ENCODE data around the gene MAGI1.

The MAGI1 gene

DNA sequence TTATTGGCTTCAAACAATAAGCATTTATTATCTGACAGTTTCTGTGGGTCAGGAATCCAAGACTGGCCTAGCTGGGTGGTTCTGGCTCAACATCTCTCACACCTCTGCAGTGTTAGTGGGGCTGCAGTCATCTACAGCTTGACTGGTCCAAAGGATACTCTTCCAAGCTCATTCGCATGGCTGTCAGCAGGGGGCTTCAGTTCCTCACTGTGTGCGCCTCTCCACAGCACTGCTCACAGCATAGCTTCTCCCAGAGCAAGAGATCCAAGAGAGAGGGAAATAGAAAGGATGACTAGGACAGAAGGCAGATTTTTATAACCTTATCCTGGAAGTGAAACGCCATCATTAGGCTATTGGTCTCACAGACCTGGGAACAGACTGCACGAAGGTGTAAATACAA lies 64.2 kb downstream of the MAGI1 start:
- no peak for ATAC-seq
- TF ChIP-seq, protein P1, sequence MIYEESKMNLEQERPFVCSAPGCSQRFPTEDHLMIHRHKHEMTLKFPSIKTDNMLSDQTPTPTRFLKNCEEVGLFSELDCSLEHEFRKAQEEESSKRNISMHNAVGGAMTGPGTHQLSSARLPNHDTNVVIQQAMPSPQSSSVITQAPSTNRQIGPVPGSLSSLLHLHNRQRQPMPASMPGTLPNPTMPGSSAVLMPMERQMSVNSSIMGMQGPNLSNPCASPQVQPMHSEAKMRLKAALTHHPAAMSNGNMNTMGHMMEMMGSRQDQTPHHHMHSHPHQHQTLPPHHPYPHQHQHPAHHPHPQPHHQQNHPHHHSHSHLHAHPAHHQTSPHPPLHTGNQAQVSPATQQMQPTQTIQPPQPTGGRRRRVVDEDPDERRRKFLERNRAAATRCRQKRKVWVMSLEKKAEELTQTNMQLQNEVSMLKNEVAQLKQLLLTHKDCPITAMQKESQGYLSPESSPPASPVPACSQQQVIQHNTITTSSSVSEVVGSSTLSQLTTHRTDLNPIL (CRISPR knock-in tag; IDR thresholded peaks at IDR 0.05; ENCODE audit: low read depth), result no peak

DNA sequence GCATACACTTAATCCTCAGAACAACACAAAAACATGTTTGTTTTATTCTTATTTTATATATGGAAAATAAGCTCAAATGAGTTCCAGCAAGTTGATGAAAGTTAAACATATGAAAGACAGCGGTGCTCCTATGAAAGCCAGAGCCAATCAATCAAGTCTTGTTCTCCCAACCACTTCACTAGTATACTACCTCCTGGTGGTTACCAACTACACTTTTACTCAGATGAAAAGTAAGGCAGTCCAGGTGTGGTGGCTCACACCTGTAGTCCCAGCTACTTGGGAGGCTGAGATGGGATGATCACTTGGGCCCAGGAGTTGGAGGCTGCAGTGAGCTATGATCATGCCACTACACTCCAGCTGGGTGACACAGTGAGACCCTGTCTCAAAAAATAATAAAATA lies 66.0 kb downstream of the MAGI1 start:
- no peak for ATAC-seq

DNA sequence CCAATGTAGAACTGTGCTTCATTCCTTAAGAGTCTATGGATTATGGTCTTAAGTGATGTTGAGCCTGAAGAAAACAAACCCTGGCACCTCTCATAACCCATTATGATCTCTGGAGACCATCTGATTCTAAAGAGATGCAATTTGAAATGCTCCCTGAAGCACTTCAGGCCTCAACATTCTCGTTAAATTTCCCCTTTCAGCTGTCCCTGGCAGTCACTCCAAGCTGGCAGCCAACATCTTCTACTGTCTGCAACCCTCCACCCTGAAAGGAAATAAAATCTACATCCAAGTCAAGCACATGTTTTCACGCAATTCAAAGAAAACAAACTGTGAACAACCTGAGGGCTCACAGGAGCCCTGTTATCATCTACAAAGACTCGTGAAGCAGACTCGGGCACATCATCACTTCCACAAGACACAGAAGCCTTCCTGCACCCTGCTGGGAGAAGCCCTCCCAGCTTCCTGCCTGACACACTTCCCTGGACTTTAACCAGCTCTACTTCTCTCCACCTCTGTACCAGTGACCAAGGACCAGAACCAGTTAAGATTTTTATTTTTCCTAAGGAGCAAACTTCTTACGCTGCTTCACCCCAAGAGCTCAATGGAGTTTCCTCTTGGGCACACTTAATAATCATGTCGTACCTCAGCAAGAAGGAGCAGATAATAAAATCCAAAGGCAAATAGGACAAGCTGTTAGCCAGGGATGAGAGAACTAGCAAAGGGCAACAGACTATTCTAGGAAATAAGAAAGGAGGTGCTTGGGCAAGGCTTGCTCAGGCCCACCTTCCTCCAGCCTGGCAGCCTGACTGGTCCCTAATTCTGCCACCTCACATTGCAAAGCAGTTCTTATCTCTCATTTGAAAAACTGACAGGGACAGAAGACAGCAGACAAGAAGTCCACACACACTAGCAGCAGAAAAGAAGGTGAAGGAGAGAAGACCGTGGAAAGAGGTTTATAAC lies 67.1 kb downstream of the MAGI1 start:
- no peak for ATAC-seq
- no peak for TF ChIP-seq SNAI2 (CRISPR knock-in tag; IDR thresholded peaks at IDR 0.05)
- TF ChIP-seq ZNF70 (CRISPR knock-in tag; IDR thresholded peaks at IDR 0.05), result no peak
- TF ChIP-seq ZFP30 (CRISPR knock-in tag; IDR thresholded peaks at IDR 0.05), result no peak
- no peak for TF ChIP-seq ISL1 (CRISPR knock-in tag; IDR thresholded peaks at IDR 0.05)
- no peak for TF ChIP-seq ARNTL (CRISPR knock-in tag; IDR thresholded peaks at IDR 0.05; ENCODE audit: borderline replicate concordance, low read depth)
- TF ChIP-seq, protein P2, sequence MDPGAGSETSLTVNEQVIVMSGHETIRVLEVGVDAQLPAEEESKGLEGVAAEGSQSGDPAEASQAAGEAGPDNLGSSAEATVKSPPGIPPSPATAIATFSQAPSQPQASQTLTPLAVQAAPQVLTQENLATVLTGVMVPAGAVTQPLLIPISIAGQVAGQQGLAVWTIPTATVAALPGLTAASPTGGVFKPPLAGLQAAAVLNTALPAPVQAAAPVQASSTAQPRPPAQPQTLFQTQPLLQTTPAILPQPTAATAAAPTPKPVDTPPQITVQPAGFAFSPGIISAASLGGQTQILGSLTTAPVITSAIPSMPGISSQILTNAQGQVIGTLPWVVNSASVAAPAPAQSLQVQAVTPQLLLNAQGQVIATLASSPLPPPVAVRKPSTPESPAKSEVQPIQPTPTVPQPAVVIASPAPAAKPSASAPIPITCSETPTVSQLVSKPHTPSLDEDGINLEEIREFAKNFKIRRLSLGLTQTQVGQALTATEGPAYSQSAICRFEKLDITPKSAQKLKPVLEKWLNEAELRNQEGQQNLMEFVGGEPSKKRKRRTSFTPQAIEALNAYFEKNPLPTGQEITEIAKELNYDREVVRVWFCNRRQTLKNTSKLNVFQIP (CRISPR knock-in tag; IDR thresholded peaks at IDR 0.05; ENCODE audit: borderline replicate concordance, low read depth), result no peak
- TF ChIP-seq RARB (CRISPR knock-in tag; IDR thresholded peaks at IDR 0.05), result no peak
- no peak for TF ChIP-seq ZNF8 (CRISPR knock-in tag; IDR thresholded peaks at IDR 0.05)
- no peak for TF ChIP-seq ZNF565 (CRISPR knock-in tag; conservative IDR thresholded peaks at IDR 0.05; ENCODE audit: low read depth)
- no peak for TF ChIP-seq TOX (CRISPR knock-in tag; IDR thresholded peaks at IDR 0.05; ENCODE audit: borderline replicate concordance)
- no peak for TF ChIP-seq ZC3H10 (CRISPR knock-in tag; IDR thresholded peaks at IDR 0.05)
- no peak for TF ChIP-seq OSR1 (CRISPR knock-in tag; IDR thresholded peaks at IDR 0.05)
- no peak for TF ChIP-seq PPARA (CRISPR knock-in tag; IDR thresholded peaks at IDR 0.05; ENCODE audit: borderline replicate concordance)
- TF ChIP-seq GLIS3 (CRISPR knock-in tag; IDR thresholded peaks at IDR 0.05), result no peak
- TF ChIP-seq, protein P3, sequence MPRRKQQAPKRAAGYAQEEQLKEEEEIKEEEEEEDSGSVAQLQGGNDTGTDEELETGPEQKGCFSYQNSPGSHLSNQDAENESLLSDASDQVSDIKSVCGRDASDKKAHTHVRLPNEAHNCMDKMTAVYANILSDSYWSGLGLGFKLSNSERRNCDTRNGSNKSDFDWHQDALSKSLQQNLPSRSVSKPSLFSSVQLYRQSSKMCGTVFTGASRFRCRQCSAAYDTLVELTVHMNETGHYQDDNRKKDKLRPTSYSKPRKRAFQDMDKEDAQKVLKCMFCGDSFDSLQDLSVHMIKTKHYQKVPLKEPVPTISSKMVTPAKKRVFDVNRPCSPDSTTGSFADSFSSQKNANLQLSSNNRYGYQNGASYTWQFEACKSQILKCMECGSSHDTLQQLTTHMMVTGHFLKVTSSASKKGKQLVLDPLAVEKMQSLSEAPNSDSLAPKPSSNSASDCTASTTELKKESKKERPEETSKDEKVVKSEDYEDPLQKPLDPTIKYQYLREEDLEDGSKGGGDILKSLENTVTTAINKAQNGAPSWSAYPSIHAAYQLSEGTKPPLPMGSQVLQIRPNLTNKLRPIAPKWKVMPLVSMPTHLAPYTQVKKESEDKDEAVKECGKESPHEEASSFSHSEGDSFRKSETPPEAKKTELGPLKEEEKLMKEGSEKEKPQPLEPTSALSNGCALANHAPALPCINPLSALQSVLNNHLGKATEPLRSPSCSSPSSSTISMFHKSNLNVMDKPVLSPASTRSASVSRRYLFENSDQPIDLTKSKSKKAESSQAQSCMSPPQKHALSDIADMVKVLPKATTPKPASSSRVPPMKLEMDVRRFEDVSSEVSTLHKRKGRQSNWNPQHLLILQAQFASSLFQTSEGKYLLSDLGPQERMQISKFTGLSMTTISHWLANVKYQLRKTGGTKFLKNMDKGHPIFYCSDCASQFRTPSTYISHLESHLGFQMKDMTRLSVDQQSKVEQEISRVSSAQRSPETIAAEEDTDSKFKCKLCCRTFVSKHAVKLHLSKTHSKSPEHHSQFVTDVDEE (CRISPR knock-in tag; IDR thresholded peaks at IDR 0.05), result no peak
- no peak for TF ChIP-seq ESRRG (CRISPR knock-in tag; IDR thresholded peaks at IDR 0.05)
- TF ChIP-seq, protein P4, sequence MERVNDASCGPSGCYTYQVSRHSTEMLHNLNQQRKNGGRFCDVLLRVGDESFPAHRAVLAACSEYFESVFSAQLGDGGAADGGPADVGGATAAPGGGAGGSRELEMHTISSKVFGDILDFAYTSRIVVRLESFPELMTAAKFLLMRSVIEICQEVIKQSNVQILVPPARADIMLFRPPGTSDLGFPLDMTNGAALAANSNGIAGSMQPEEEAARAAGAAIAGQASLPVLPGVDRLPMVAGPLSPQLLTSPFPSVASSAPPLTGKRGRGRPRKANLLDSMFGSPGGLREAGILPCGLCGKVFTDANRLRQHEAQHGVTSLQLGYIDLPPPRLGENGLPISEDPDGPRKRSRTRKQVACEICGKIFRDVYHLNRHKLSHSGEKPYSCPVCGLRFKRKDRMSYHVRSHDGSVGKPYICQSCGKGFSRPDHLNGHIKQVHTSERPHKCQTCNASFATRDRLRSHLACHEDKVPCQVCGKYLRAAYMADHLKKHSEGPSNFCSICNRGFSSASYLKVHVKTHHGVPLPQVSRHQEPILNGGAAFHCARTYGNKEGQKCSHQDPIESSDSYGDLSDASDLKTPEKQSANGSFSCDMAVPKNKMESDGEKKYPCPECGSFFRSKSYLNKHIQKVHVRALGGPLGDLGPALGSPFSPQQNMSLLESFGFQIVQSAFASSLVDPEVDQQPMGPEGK (CRISPR knock-in tag; IDR thresholded peaks at IDR 0.05; ENCODE audit: borderline replicate concordance), result no peak

More for the DNA sequence above, 66.0 kb downstream of the MAGI1 start:
- TF ChIP-seq, protein P3 (CRISPR knock-in tag; IDR thresholded peaks at IDR 0.05), result no peak
- TF ChIP-seq PPARA (CRISPR knock-in tag; IDR thresholded peaks at IDR 0.05; ENCODE audit: borderline replicate concordance) (no peak), CSDC2 (CRISPR knock-in tag; IDR thresholded peaks at IDR 0.05) (no peak), ARNTL (CRISPR knock-in tag; IDR thresholded peaks at IDR 0.05; ENCODE audit: borderline replicate concordance, low read depth) (no peak), ZNF565 (CRISPR knock-in tag; conservative IDR thresholded peaks at IDR 0.05; ENCODE audit: low read depth) (no peak), OSR1 (CRISPR knock-in tag; IDR thresholded peaks at IDR 0.05) (no peak), ESRRG (CRISPR knock-in tag; IDR thresholded peaks at IDR 0.05) (no peak), SNAI2 (CRISPR knock-in tag; IDR thresholded peaks at IDR 0.05) (no peak), ZNF70 (CRISPR knock-in tag; IDR thresholded peaks at IDR 0.05) (no peak), ZNF8 (CRISPR knock-in tag; IDR thresholded peaks at IDR 0.05) (no peak)
- TF ChIP-seq, protein P2 (CRISPR knock-in tag; IDR thresholded peaks at IDR 0.05; ENCODE audit: borderline replicate concordance, low read depth), result no peak
